Trophoblast cell (in vitro differentiated cells and primary cell): ENCODE results near the gene OXT.
A peak's percentile ranks its signal among the peaks of the same experiment; 100 is the strongest.

Experiments used
- DNase-seq, 2 donors: peaks; one replicate each; pipeline ENCODE4 v3.0.0-alpha.2; 2016
- H2AFZ ChIP-seq: 2 replicates; pipeline ENCODE4 v1.6.1; 2013; ENCODE audit warnings: low read length, moderate library complexity, mild to moderate bottlenecking; ENCODE audit not compliant: insufficient read depth, poor library complexity
- H2AK5ac ChIP-seq: 2 replicates; pipeline ENCODE4 v1.6.1; 2013; ENCODE audit warnings: mild to moderate bottlenecking, low read length
- H2BK120ac ChIP-seq: 2 replicates; pipeline ENCODE4 v1.6.1; 2013; ENCODE audit warnings: low read length, mild to moderate bottlenecking, moderate library complexity; ENCODE audit not compliant: insufficient read depth, poor library complexity
- H2BK12ac ChIP-seq: 2 replicates; pipeline ENCODE4 v1.6.1; 2013; ENCODE audit warnings: mild to moderate bottlenecking, low read length, moderate library complexity
- H2BK5ac ChIP-seq: 2 replicates; pipeline ENCODE4 v1.6.1; 2013; ENCODE audit warnings: low read length, low read depth, moderate library complexity, mild to moderate bottlenecking; ENCODE audit not compliant: poor library complexity
- H3K14ac ChIP-seq: 2 replicates; pipeline ENCODE4 v1.6.1; 2013; ENCODE audit warnings: mild to moderate bottlenecking, low read length
- H3K18ac ChIP-seq: 2 replicates; pipeline ENCODE4 v1.6.1; 2013; ENCODE audit warnings: mild to moderate bottlenecking, low read length
- H3K23ac ChIP-seq: 2 replicates; pipeline ENCODE4 v1.6.1; 2013; ENCODE audit warnings: low read length
- H3K27ac ChIP-seq: 2 replicates; pipeline ENCODE4 v1.5.1; 2013; ENCODE audit warnings: low read depth, mild to moderate bottlenecking, inconsistent platforms, low read length, moderate library complexity
- H3K27me3 ChIP-seq: 2 replicates; pipeline ENCODE4 v1.6.1; 2013; ENCODE audit warnings: inconsistent platforms, mild to moderate bottlenecking, low read length, moderate library complexity; ENCODE audit not compliant: insufficient read depth
- H3K36me3 ChIP-seq, 2 experiments: 1 replicate in 1 of 2; 2 replicates in 1 of 2; pipeline ENCODE4 v1.6.1; 2013; ENCODE audit warnings: low read length in 2 of 2, mild to moderate bottlenecking in 2 of 2, moderate library complexity in 1 of 2; ENCODE audit not compliant: insufficient read depth in 2 of 2, control insufficient read depth in 1 of 2
- H3K4ac ChIP-seq: 2 replicates; pipeline ENCODE4 v1.6.1; 2013; ENCODE audit warnings: low read depth, mild to moderate bottlenecking, low read length, moderate library complexity
- H3K4me1 ChIP-seq, 2 experiments: 1 replicate in 1 of 2; 2 replicates in 1 of 2; pipeline ENCODE4 v1.6.1; 2013; ENCODE audit warnings: low read length in 2 of 2, mild to moderate bottlenecking in 2 of 2, moderate library complexity in 1 of 2; ENCODE audit not compliant: insufficient read depth in 2 of 2, control insufficient read depth in 1 of 2
- H3K4me2 ChIP-seq: 2 replicates; pipeline ENCODE4 v1.6.1; 2013; ENCODE audit warnings: inconsistent platforms, mild to moderate bottlenecking, low read length, moderate library complexity
- H3K4me3 ChIP-seq: 2 replicates; pipeline ENCODE4 v1.5.1; 2013; ENCODE audit warnings: mild to moderate bottlenecking, low read depth, low read length, inconsistent platforms
- H3K79me1 ChIP-seq: one replicate; pipeline ENCODE4 v1.6.1; 2013; ENCODE audit warnings: low read length
- H3K79me2 ChIP-seq: 2 replicates; pipeline ENCODE4 v1.6.1; 2013; ENCODE audit warnings: low read length, mild to moderate bottlenecking; ENCODE audit not compliant: control insufficient read depth, insufficient read depth, poor library complexity
- H3K9ac ChIP-seq: 2 replicates; pipeline ENCODE4 v1.6.1; 2013; ENCODE audit warnings: mild to moderate bottlenecking, low read length
- H3K9me3 ChIP-seq: 2 replicates; pipeline ENCODE4 v1.6.1; 2013; ENCODE audit warnings: low read depth, mild to moderate bottlenecking, control low read depth, inconsistent platforms, low read length; ENCODE audit not compliant: insufficient read depth
- H4K12ac ChIP-seq: 2 replicates; pipeline ENCODE4 v1.6.1; 2013; ENCODE audit warnings: low read depth, mild to moderate bottlenecking, low read length, moderate library complexity
- H4K8ac ChIP-seq: 2 replicates; pipeline ENCODE4 v1.6.1; 2013; ENCODE audit warnings: low read depth, mild to moderate bottlenecking, low read length, moderate library complexity
- H4K91ac ChIP-seq: one replicate; pipeline ENCODE4 v1.6.1; 2013; ENCODE audit warnings: low read depth, mild to moderate bottlenecking, low read length, moderate library complexity
- WGBS: extraction: QIAGEN DNeasy Blood & Tissue Kit; methylation state at CpG from one replicate; pipeline ENCODE4 v1.1.7; 2013; ENCODE audit warnings: missing lambda C conversion rate; ENCODE audit not compliant: insufficient read length, insufficient coverage; ENCODE audit errors: extremely low coverage; 5-methylcytosine and 5-hydroxymethylcytosine counted together

OXT gene

GRCh38 chr20:3092611-3093379 lies 21.4 kb downstream of the OXT start:
- peak overlapping the region; percentile 76 for H4K91ac ChIP-seq
- peaks cover 12 to 13% of the 10 kb centered on the region in 2 experiments for H3K4me1 ChIP-seq
- H3K79me1 ChIP-seq = peaks cover 16% of the 10 kb centered on the region
- H3K79me2 ChIP-seq = peaks cover 4% of the 10 kb centered on the region
- peak overlapping the region; percentile 66 for H3K4me3 ChIP-seq
- peak overlapping the region; percentile 73 for H3K14ac ChIP-seq
- H2BK12ac ChIP-seq = peak overlapping the region; percentile 73
- peak overlapping the region; percentile 78 for H3K4ac ChIP-seq
- peak overlapping the region; percentile 38 for H3K9ac ChIP-seq
- peak overlapping the region; percentile 91 for H2AFZ ChIP-seq
- H4K12ac ChIP-seq = peak overlapping the region; percentile 94
- peak overlapping the region; percentile 73 for H3K4me2 ChIP-seq
- H3K27me3 ChIP-seq = no peaks in the 10 kb centered on the region
- peak overlapping the region; percentile 30 for H2AK5ac ChIP-seq
- peak overlapping the region; percentile 75 for H2BK120ac ChIP-seq
- peaks cover 2% of the 10 kb centered on the region for H3K9me3 ChIP-seq
- no peak for DNase-seq
- H2BK5ac ChIP-seq = peak overlapping the region; percentile 57
- no peaks in the 10 kb centered on the region for H3K36me3 ChIP-seq
- WGBS = no CpG with 5 or more reads among the region's 81 CpGs
- peak overlapping the region; percentile 77 for H3K18ac ChIP-seq
- peak overlapping the region; percentile 92 for H4K8ac ChIP-seq
- no peak overlapping the region for H3K27ac ChIP-seq
- no peak overlapping the region for H3K23ac ChIP-seq

GRCh38 chr20:3093861-3094361 lies 22.5 kb downstream of the OXT start:
- Histone ChIP-seq H2BK120ac (no peak overlapping the region), H3K14ac (no peak overlapping the region), H3K4me1 (peaks cover 12 to 13% of the 10 kb centered on the region in 2 experiments), H3K18ac (no peak overlapping the region), H2AFZ (no peak overlapping the region), H3K9ac (no peak overlapping the region), H4K91ac (peak overlapping the region; percentile 1), H3K79me1 (peaks cover 16% of the 10 kb centered on the region), H2BK5ac (no peak overlapping the region), H3K4me2 (no peak overlapping the region), H3K9me3 (peaks cover 2% of the 10 kb centered on the region), H3K27me3 (no peaks in the 10 kb centered on the region), H2AK5ac (no peak overlapping the region), H3K27ac (no peak overlapping the region), H3K23ac (no peak overlapping the region), H3K4me3 (no peak overlapping the region), H3K36me3 (no peaks in the 10 kb centered on the region), H3K79me2 (peaks cover 4% of the 10 kb centered on the region), H2BK12ac (no peak overlapping the region), H4K8ac (no peak overlapping the region), H4K12ac (no peak overlapping the region), H3K4ac (no peak overlapping the region)
- no CpG with 5 or more reads among the region's 10 CpGs for WGBS
- DNase-seq = no peak

GRCh38 chr20:3094848-3095629 lies 23.6 kb downstream of the OXT start:
- H3K27me3 ChIP-seq = no peaks in the 10 kb centered on the region
- no peak overlapping the region for H3K4me3 ChIP-seq
- H2BK120ac ChIP-seq = peak overlapping the region; percentile 88
- H4K91ac ChIP-seq = peak overlapping the region; percentile 72
- H3K14ac ChIP-seq = peak overlapping the region; percentile 54
- H3K27ac ChIP-seq = no peak overlapping the region
- no peak overlapping the region for H2AK5ac ChIP-seq
- no peak overlapping the region for H4K12ac ChIP-seq
- no peak overlapping the region for H3K23ac ChIP-seq
- H3K79me1 ChIP-seq = peaks cover 16% of the 10 kb centered on the region
- H3K79me2 ChIP-seq = peaks cover 4% of the 10 kb centered on the region
- no peaks in the 10 kb centered on the region for H3K36me3 ChIP-seq
- peak overlapping the region; percentile 38 for H3K18ac ChIP-seq
- no peak overlapping the region for H3K4me2 ChIP-seq
- H2BK12ac ChIP-seq = peak overlapping the region; percentile 70
- peak overlapping the region; percentile 62 for H2BK5ac ChIP-seq
- H3K4me1 ChIP-seq = peaks cover 12 to 13% of the 10 kb centered on the region in 2 experiments
- peak overlapping the region; percentile 7 for H2AFZ ChIP-seq
- peaks cover 2% of the 10 kb centered on the region for H3K9me3 ChIP-seq
- H4K8ac ChIP-seq = peak overlapping the region; percentile 8
- H3K9ac ChIP-seq = no peak overlapping the region
- no peak for DNase-seq
- no CpG with 5 or more reads among the region's 13 CpGs for WGBS
- peak overlapping the region; percentile 4 for H3K4ac ChIP-seq

GRCh38 chr20:3100480-3100879 lies 29.1 kb downstream of the OXT start:
- Histone ChIP-seq H3K79me2 (no peaks in the 10 kb centered on the region), H3K27ac (no peak overlapping the region), H3K4me1 (no peaks in the 10 kb centered on the region), H3K23ac (no peak overlapping the region), H3K27me3 (no peaks in the 10 kb centered on the region), H2BK5ac (no peak overlapping the region), H2AFZ (no peak overlapping the region), H3K18ac (no peak overlapping the region), H2BK12ac (no peak overlapping the region), H3K79me1 (no peaks in the 10 kb centered on the region), H3K36me3 (no peaks in the 10 kb centered on the region), H3K4me3 (no peak overlapping the region), H4K8ac (no peak overlapping the region), H3K4me2 (no peak overlapping the region), H3K9me3 (peaks cover 2% of the 10 kb centered on the region), H2AK5ac (no peak overlapping the region), H4K91ac (no peak overlapping the region), H3K14ac (no peak overlapping the region), H3K4ac (no peak overlapping the region), H4K12ac (no peak overlapping the region), H3K9ac (no peak overlapping the region), H2BK120ac (no peak overlapping the region)
- DNase-seq = no peak
- no CpG with 5 or more reads among the region's 7 CpGs for WGBS
